MM.1S (cell line): ENCODE results near the gene CDK2.

Source experiments
- DNase-seq: peaks from one replicate; pipeline ENCODE4 v3.0.0-alpha.2; 2015
- H2AFZ ChIP-seq: fragments of 300-600 bp; sonication (generic); 2 replicates; pipeline ENCODE4 v1.6.0; 2016; ENCODE audit warnings: antibody characterized with exemption, low read length
- H3F3A ChIP-seq: fragments of 300-600 bp; sonication (generic); 2 replicates; pipeline ENCODE4 v1.6.1; 2016; ENCODE audit warnings: mild to moderate bottlenecking, antibody characterized with exemption, low read length, moderate library complexity, mixed read lengths; ENCODE audit not compliant: insufficient read depth
- H3K27ac ChIP-seq: fragments of 300-600 bp; sonication (generic); 2 replicates; pipeline ENCODE4 v1.5.1; 2016; ENCODE audit warnings: mild to moderate bottlenecking, low read length
- H3K27me3 ChIP-seq: fragments of 300-600 bp; sonication (generic); replicated peaks from 2 replicates; pipeline ENCODE4 v1.6.0; 2016; ENCODE audit warnings: low read length; ENCODE audit not compliant: insufficient read depth
- H3K36me3 ChIP-seq: fragments of 300-600 bp; sonication (generic); replicated peaks from 2 replicates; pipeline ENCODE4 v1.6.1; 2016; ENCODE audit warnings: mild to moderate bottlenecking, low read length, mixed read lengths; ENCODE audit not compliant: insufficient read depth
- H3K4me1 ChIP-seq: fragments of 300-600 bp; sonication (generic); 2 replicates; pipeline ENCODE4 v1.6.1; 2016; ENCODE audit warnings: low read length, mixed read lengths
- H3K4me2 ChIP-seq: fragments of 300-600 bp; sonication (generic); 2 replicates; pipeline ENCODE4 v1.6.0; 2016; ENCODE audit warnings: low read depth, low read length
- H3K4me3 ChIP-seq: fragments of 300-600 bp; sonication (generic); 2 replicates; pipeline ENCODE4 v1.5.1; 2016; ENCODE audit warnings: low read length, mixed read lengths
- H3K79me2 ChIP-seq: fragments of 300-600 bp; sonication (generic); 2 replicates; pipeline ENCODE4 v1.6.1; 2016; ENCODE audit warnings: mixed run types, low read length, mixed read lengths
- H3K9ac ChIP-seq: fragments of 300-600 bp; sonication (generic); 2 replicates; pipeline ENCODE4 v1.6.1; 2016; ENCODE audit warnings: low read length, mixed read lengths
- H3K9me2 ChIP-seq: fragments of 300-600 bp; sonication (generic); replicated peaks from 2 replicates; pipeline ENCODE4 v1.6.1; 2016; ENCODE audit warnings: mild to moderate bottlenecking, low read length, mixed read lengths; ENCODE audit not compliant: insufficient read depth
- H3K9me3 ChIP-seq: fragments of 300-600 bp; sonication (generic); replicated peaks from 2 replicates; pipeline ENCODE4 v1.6.1; 2016; ENCODE audit warnings: mild to moderate bottlenecking, low read length, mixed read lengths; ENCODE audit not compliant: insufficient read depth
- H4K20me1 ChIP-seq: fragments of 300-600 bp; sonication (generic); 2 replicates; pipeline ENCODE4 v1.6.1; 2016; ENCODE audit warnings: mild to moderate bottlenecking, low read length, moderate library complexity, mixed read lengths; ENCODE audit not compliant: insufficient read depth
- CTCF ChIP-seq: fragments of 300-600 bp; sonication (generic); IDR thresholded peaks from 2 replicates; pipeline ENCODE4 v1.5.1; 2016; ENCODE audit warnings: antibody characterized with exemption, low read length, mixed read lengths
- EZH2 ChIP-seq: fragments of 300-600 bp; sonication (generic); optimal IDR thresholded peaks from 2 replicates; pipeline ENCODE3; 2017; ENCODE audit warnings: low read depth, mild to moderate bottlenecking, antibody characterized with exemption, low read length, mixed read lengths
- EZH2phosphoT487 ChIP-seq: fragments of 300-600 bp; sonication (generic); IDR thresholded peaks from 2 replicates; pipeline ENCODE4 v1.6.1; 2018; ENCODE audit warnings: antibody characterized with exemption, low read length

The CDK2 gene

GRCh38 chr12:55925371-55925770, 41.3 kb upstream of the CDK2 start:
- Histone ChIP-seq H3K9ac (no peak overlapping the region), H3K4me1 (peaks cover 22% of the 10 kb centered on the region)

GRCh38 chr12:55925870-55926737, 40.5 kb upstream of the CDK2 start:
- H3K4me3 ChIP-seq: peak overlapping the region; percentile 94
- H3K9ac ChIP-seq: peak overlapping the region; percentile 87
- peak overlapping the region; percentile 86; the same call in 1 of the 2 replicates for H3K27ac ChIP-seq
- H3K27me3 ChIP-seq: no peaks in the 10 kb centered on the region
- peaks cover 39% of the 10 kb centered on the region for H3F3A ChIP-seq
- TF ChIP-seq EZH2phosphoT487 (no peak), CTCF (no peak)
- DNase-seq: no peak
- peaks cover 28% of the 10 kb centered on the region for H3K4me1 ChIP-seq
- H3K9me2 ChIP-seq: no peaks in the 10 kb centered on the region
- no peaks in the 10 kb centered on the region for H3K9me3 ChIP-seq
- H2AFZ ChIP-seq: peak overlapping the region; percentile 88
- H3K36me3 ChIP-seq: peaks cover 3% of the 10 kb centered on the region; the same call in 1 of the 2 replicates
- peaks cover 60% of the 10 kb centered on the region for H3K79me2 ChIP-seq
- no peaks in the 10 kb centered on the region; the same call in 1 of the 2 replicates for H4K20me1 ChIP-seq
- H3K4me2 ChIP-seq: peak overlapping the region; percentile 94

More at GRCh38 chr12:55925371-55925770, 41.3 kb upstream of the CDK2 start:
- peaks cover 3% of the 10 kb centered on the region; the same call in 1 of the 2 replicates for H3K36me3 ChIP-seq
- H3K4me3 ChIP-seq: no peak overlapping the region
- no peaks in the 10 kb centered on the region for H3K9me2 ChIP-seq
- H3K9me3 ChIP-seq: no peaks in the 10 kb centered on the region
- H3F3A ChIP-seq: peaks cover 39% of the 10 kb centered on the region
- no peak for DNase-seq
- H3K27ac ChIP-seq: no peak overlapping the region
- peak overlapping the region; percentile 94 for H3K4me2 ChIP-seq
- H2AFZ ChIP-seq: no peak overlapping the region
- H3K79me2 ChIP-seq: peaks cover 67% of the 10 kb centered on the region
- no peaks in the 10 kb centered on the region; the same call in 1 of the 2 replicates for H4K20me1 ChIP-seq
- TF ChIP-seq CTCF (no peak), EZH2 (no peak), EZH2phosphoT487 (no peak)
- H3K27me3 ChIP-seq: no peaks in the 10 kb centered on the region

- no peaks in the 10 kb centered on the region for H3K9me2 ChIP-seq
- peak; percentile 76 for TF ChIP-seq CTCF
- TF ChIP-seq EZH2phosphoT487: no peak
- H2AFZ ChIP-seq: peak overlapping the region; percentile 88
- H3K9ac ChIP-seq: peak overlapping the region; percentile 87
- DNase-seq: peak; percentile 91
- no peaks in the 10 kb centered on the region for H4K20me1 ChIP-seq
- H3K79me2 ChIP-seq: peaks cover 51% of the 10 kb centered on the region
- no peaks in the 10 kb centered on the region for H3K27me3 ChIP-seq
- H3K9me3 ChIP-seq: no peaks in the 10 kb centered on the region
- peaks cover 39% of the 10 kb centered on the region for H3F3A ChIP-seq
- peaks cover 34% of the 10 kb centered on the region for H3K4me1 ChIP-seq
- H3K36me3 ChIP-seq: peaks cover 3% of the 10 kb centered on the region; the same call in 1 of the 2 replicates
- H3K4me2 ChIP-seq: peak overlapping the region; percentile 94
- H3K27ac ChIP-seq: peak overlapping the region; percentile 86
- peak overlapping the region; percentile 94 for H3K4me3 ChIP-seq
These were observed 39.7 kb upstream of the CDK2 start for GRCh38 chr12:55926738-55927587.
